Caco-2 (cell line): ENCODE data around the gene PRDX2. TPM values are rescaled to one million over a fixed set of nuclear protein-coding genes. Genes with fewer than 3 reads are reported as not detected.

Experiments used
- BruUV-seq: library from RNA; stranded (reverse); fragments of 400-500 nt; replicated peaks from 2 replicates; lab custom pipeline; 2021; lab: Mats Ljungman, UMichigan
- CTCF ChIA-PET: fragments of 300-600 bp; sonication (Branson Sonifier 250); formaldehyde crosslinking; loops from one replicate; lab custom pipeline; 2022; ENCODE audit warnings: antibody characterized with exemption; lab: Charles Lee
- POLR2A ChIA-PET: fragments of 300-600 bp; sonication (Branson Sonifier 250); formaldehyde crosslinking; loops from one replicate; lab custom pipeline; 2022; ENCODE audit warnings: antibody characterized with exemption; lab: Charles Lee
- DNase-seq, 2 experiments: peaks; one replicate each; pipeline versions ENCODE4 v3.0.0 to v3.0.0-alpha.2; 2020 to 2022
- H3K27me3 ChIP-seq: replicated peaks from 2 replicates; pipeline ENCODE4 v1.6.0; 2011; ENCODE audit warnings: low read length; ENCODE audit not compliant: control insufficient read depth, insufficient read depth
- H3K36me3 ChIP-seq: 2 replicates; pipeline ENCODE4 v1.5.1; 2011; ENCODE audit warnings: low read length; ENCODE audit not compliant: control insufficient read depth, insufficient read depth
- H3K4me1 ChIP-seq: fragments of 250-450 bp; sonication (Bioruptor Pico); 2 replicates; pipeline ENCODE4 v1.5.1; 2020; ENCODE audit warnings: mild to moderate bottlenecking
- H3K4me3 ChIP-seq: 2 replicates; pipeline ENCODE4 v1.5.1; 2011; ENCODE audit warnings: low read depth, mild to moderate bottlenecking, control low read depth, low read length
- H3K9me3 ChIP-seq: fragments of 250-450 bp; sonication (Bioruptor Pico); 2 replicates; pipeline ENCODE4 v1.5.1; 2020; ENCODE audit warnings: mild to moderate bottlenecking, moderate library complexity
- H3K27ac Mint-ChIP-seq: one replicate; pipeline ENCODE4 v1.8.0; 2022; ENCODE audit warnings: mixed read lengths; ENCODE audit not compliant: unreplicated experiment
- H3K27me3 Mint-ChIP-seq: one replicate; pipeline ENCODE4 v1.8.0; 2022; ENCODE audit warnings: mixed read lengths; ENCODE audit not compliant: insufficient read depth, unreplicated experiment
- H3K36me3 Mint-ChIP-seq: one replicate; pipeline ENCODE4 v1.8.0; 2022; ENCODE audit warnings: mild to moderate bottlenecking, mixed read lengths; ENCODE audit not compliant: insufficient read depth, unreplicated experiment
- H3K4me1 Mint-ChIP-seq: one replicate; pipeline ENCODE4 v1.8.0; 2022; ENCODE audit warnings: low read depth, mixed read lengths; ENCODE audit not compliant: unreplicated experiment
- H3K4me3 Mint-ChIP-seq: one replicate; pipeline ENCODE4 v1.8.0; 2022; ENCODE audit warnings: mild to moderate bottlenecking, moderate library complexity, mixed read lengths; ENCODE audit not compliant: unreplicated experiment
- H3K9me3 Mint-ChIP-seq: one replicate; pipeline ENCODE4 v1.8.0; 2022; ENCODE audit warnings: mixed read lengths; ENCODE audit not compliant: unreplicated experiment
- intact Hi-C: fragments of 100-400 bp; cut with micrococcal nuclease; formaldehyde crosslinking; loops from one replicate; pipeline ENCODE4 v1.10.0; 2022; ENCODE audit not compliant: unreplicated experiment
- total RNA-seq: library from RNA; stranded (reverse); gene quantifications from 2 replicates; pipeline ENCODE4 v1.2.3, GENCODE V29; 2022
- TF ChIP-seq, protein P1 (sequence below), 2 experiments: fragments of 200-600 bp in 1 of 2; IDR thresholded peaks; 1 replicate in 1 of 2; 2 replicates in 1 of 2; pipeline versions ENCODE4 v1.5.1 to v1.8.0; 2011 to 2022; ENCODE audit warnings: antibody characterized with exemption in 1 of 2, control low read depth in 1 of 2, inconsistent platforms in 1 of 2, low read depth in 1 of 2, low read length in 1 of 2, mild to moderate bottlenecking in 1 of 2, moderate library complexity in 1 of 2; ENCODE audit not compliant: insufficient read depth in 1 of 2, severe bottlenecking in 1 of 2, unreplicated experiment in 1 of 2

PRDX2 gene
- total RNA-seq, 1 experiment from 2014 or later = 265 TPM

DNA sequence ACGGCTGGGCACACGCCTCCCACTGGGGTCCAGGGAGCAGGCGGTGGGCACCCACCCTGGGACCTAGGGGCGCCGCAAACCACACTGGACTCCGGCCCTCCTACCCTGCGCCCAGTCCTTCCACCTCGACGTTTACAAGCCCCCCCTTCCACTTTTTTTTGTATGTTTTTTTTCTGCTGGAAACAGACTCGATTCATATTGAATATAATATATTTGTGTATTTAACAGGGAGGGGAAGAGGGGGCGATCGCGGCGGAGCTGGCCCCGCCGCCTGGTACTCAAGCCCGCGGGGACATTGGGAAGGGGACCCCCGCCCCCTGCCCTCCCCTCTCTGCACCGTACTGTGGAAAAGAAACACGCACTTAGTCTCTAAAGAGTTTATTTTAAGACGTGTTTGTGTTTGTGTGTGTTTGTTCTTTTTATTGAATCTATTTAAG, 8.7 kb downstream of the PRDX2 start:
- TF ChIP-seq, protein P1, sequence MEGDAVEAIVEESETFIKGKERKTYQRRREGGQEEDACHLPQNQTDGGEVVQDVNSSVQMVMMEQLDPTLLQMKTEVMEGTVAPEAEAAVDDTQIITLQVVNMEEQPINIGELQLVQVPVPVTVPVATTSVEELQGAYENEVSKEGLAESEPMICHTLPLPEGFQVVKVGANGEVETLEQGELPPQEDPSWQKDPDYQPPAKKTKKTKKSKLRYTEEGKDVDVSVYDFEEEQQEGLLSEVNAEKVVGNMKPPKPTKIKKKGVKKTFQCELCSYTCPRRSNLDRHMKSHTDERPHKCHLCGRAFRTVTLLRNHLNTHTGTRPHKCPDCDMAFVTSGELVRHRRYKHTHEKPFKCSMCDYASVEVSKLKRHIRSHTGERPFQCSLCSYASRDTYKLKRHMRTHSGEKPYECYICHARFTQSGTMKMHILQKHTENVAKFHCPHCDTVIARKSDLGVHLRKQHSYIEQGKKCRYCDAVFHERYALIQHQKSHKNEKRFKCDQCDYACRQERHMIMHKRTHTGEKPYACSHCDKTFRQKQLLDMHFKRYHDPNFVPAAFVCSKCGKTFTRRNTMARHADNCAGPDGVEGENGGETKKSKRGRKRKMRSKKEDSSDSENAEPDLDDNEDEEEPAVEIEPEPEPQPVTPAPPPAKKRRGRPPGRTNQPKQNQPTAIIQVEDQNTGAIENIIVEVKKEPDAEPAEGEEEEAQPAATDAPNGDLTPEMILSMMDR (IDR thresholded peaks at IDR 0.05; ENCODE audit: insufficient read depth in 1 of 2, low read depth in 1 of 2, low read length in 1 of 2, severe bottlenecking in 1 of 2, unreplicated experiment in 1 of 2) = no peak
- intact Hi-C loops = loop anchor here (1.0 to 5.0 kb wide), 2 partner anchors 16 to 359 kb away; partner anchors contain the start of genes IER2 and STX10
- no peak for DNase-seq
- H3K4me3 Mint-ChIP-seq = peak overlapping the region; percentile 92
- H3K4me1 Mint-ChIP-seq = peaks cover 26% of the 10 kb centered on the region
- no peaks in the 10 kb centered on the region; the same call in 1 of the 2 replicates for H3K36me3 ChIP-seq
- ChIA-PET POLR2A (interaction anchor here (0.6 to 3.0 kb wide), 10 partner anchors 9 to 1374 kb away, joined by 3 to 36 read pairs (median 8); partner anchors contain the start of genes GET3, PRDX2, RGL3 and RNASEH2A), CTCF (interaction anchor here (0.5 to 3.7 kb wide), 8 partner anchors 10 to 184 kb away, joined by 3 to 38 read pairs (median 5); partner anchors contain the start of gene TRIR)
- BruUV-seq = TSS peak; percentile 45
- H3K36me3 Mint-ChIP-seq = peaks cover 54% of the 10 kb centered on the region
- H3K4me3 ChIP-seq = peak overlapping the region; percentile 93
- H3K4me1 ChIP-seq = peaks cover 30% of the 10 kb centered on the region
- H3K9me3 Mint-ChIP-seq = no peaks in the 10 kb centered on the region
- peak overlapping the region; percentile 83 for H3K27ac Mint-ChIP-seq
- no peaks in the 10 kb centered on the region for H3K27me3 ChIP-seq
- H3K27me3 Mint-ChIP-seq = no peaks in the 10 kb centered on the region
- no peaks in the 10 kb centered on the region for H3K9me3 ChIP-seq

DNA sequence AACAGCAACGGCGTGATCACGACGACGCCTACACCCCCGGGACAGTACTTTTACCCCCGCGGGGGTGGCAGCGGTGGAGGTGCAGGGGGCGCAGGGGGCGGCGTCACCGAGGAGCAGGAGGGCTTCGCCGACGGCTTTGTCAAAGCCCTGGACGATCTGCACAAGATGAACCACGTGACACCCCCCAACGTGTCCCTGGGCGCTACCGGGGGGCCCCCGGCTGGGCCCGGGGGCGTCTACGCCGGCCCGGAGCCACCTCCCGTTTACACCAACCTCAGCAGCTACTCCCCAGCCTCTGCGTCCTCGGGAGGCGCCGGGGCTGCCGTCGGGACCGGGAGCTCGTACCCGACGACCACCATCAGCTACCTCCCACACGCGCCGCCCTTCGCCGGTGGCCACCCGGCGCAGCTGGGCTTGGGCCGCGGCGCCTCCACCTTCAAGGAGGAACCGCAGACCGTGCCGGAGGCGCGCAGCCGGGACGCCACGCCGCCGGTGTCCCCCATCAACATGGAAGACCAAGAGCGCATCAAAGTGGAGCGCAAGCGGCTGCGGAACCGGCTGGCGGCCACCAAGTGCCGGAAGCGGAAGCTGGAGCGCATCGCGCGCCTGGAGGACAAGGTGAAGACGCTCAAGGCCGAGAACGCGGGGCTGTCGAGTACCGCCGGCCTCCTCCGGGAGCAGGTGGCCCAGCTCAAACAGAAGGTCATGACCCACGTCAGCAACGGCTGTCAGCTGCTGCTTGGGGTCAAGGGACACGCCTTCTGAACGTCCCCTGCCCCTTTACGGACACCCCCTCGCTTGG, 9.3 kb downstream of the PRDX2 start:
- DNase-seq = peak; percentile 70 to 76
- Mint-ChIP-seq H3K27me3 (no peaks in the 10 kb centered on the region), H3K9me3 (no peaks in the 10 kb centered on the region), H3K27ac (peak overlapping the region; percentile 83), H3K36me3 (peaks cover 48% of the 10 kb centered on the region), H3K4me1 (peaks cover 26% of the 10 kb centered on the region), H3K4me3 (peak overlapping the region; percentile 92)
- Histone ChIP-seq H3K36me3 (no peaks in the 10 kb centered on the region; the same call in 1 of the 2 replicates), H3K9me3 (no peaks in the 10 kb centered on the region), H3K4me1 (peaks cover 33% of the 10 kb centered on the region), H3K4me3 (peak overlapping the region; percentile 93), H3K27me3 (no peaks in the 10 kb centered on the region)
- TF ChIP-seq, protein P1 (IDR thresholded peaks at IDR 0.05; ENCODE audit: insufficient read depth in 1 of 2, low read depth in 1 of 2, low read length in 1 of 2, severe bottlenecking in 1 of 2, unreplicated experiment in 1 of 2) = no peak
- intact Hi-C loops = loop anchor here (1.0 to 5.0 kb wide), 2 partner anchors 15 to 360 kb away; partner anchors contain the start of genes IER2 and STX10
- POLR2A ChIA-PET = interaction anchor here (0.7 to 3.0 kb wide), 13 partner anchors 10 to 127 kb away, joined by 3 to 36 read pairs (median 5); partner anchors contain the start of genes PRDX2, RNASEH2A, SYCE2 and THSD8
- CTCF ChIA-PET = interaction anchor here (0.6 to 3.7 kb wide), 8 partner anchors 9 to 58 kb away, joined by 3 to 38 read pairs (median 4); partner anchors contain the start of genes RNASEH2A and TRIR
- BruUV-seq = TSS peak; percentile 67
